GM12891 (cell line): ENCODE data around the gene MVB12B.

Experiments
- POLR2A ChIP-seq: IDR thresholded peaks from 2 replicates; pipeline ENCODE4 v1.6.1; 2011; ENCODE audit warnings: low read depth, low read length, control low read depth
- POLR2AphosphoS5 ChIP-seq: IDR thresholded peaks from 2 replicates; pipeline ENCODE4 v1.6.1; 2011; ENCODE audit warnings: low read depth, low read length, control low read depth
- POU2F2 ChIP-seq: IDR thresholded peaks from 2 replicates; pipeline ENCODE4 v1.6.1; 2011; ENCODE audit warnings: low read depth, mild to moderate bottlenecking, control low read depth, low read length, moderate library complexity
- SPI1 ChIP-seq: IDR thresholded peaks from 2 replicates; pipeline ENCODE4 v1.6.1; 2011; ENCODE audit warnings: low read depth, low read length, control low read depth
- TAF1 ChIP-seq: IDR thresholded peaks from 2 replicates; pipeline ENCODE4 v1.6.1; 2011; ENCODE audit warnings: low read depth, low read length, control low read depth

DNA sequence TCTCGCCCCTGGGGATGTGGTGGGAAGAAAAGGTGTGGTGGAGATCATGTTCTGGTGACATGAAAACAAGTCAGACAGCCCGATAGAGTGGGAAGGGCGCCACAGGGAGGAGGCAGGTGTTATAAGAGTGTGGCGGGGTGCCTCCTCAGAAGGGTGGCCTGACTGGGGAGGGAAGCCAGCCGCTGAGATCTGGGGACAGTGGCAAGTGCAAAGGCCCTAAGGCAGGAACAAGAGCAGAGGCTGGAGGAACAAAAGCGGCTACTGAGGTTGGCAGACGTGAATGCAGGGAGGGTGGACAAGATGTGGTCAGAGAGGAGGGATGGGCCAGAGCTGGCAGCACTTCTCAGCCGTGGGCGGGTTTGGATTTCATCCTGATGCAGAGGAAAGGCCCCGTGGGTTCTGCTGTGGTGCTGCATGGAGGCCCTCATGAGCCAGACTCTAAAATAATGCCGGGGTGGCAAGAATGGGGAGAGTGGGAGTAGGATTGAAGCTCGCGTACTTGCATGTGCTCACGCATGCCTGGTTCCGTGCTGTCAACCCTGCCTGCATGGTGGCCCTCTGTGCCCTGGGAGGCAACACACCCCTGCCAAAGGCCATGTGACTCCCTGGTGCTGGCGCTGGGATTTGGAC lies 89.2 kb downstream of the MVB12B start:
- TF ChIP-seq POLR2AphosphoS5 = no peak
- TF ChIP-seq POLR2A = no peak
- no peak for TF ChIP-seq TAF1
- TF ChIP-seq SPI1 = no peak
- TF ChIP-seq POU2F2 = no peak
